ENCODE results near the gene PRPSAP2. TPM values are rescaled to one million over a fixed set of nuclear protein-coding genes. Genes with fewer than 3 reads are reported as not detected.

The PRPSAP2 gene
- total and polyA plus RNA-seq, 2 of the 8 experiments (the other 6 are each of a cell fraction or from before 2014, with no cell fraction given), result 28.7 to 50.5 TPM

DNA sequence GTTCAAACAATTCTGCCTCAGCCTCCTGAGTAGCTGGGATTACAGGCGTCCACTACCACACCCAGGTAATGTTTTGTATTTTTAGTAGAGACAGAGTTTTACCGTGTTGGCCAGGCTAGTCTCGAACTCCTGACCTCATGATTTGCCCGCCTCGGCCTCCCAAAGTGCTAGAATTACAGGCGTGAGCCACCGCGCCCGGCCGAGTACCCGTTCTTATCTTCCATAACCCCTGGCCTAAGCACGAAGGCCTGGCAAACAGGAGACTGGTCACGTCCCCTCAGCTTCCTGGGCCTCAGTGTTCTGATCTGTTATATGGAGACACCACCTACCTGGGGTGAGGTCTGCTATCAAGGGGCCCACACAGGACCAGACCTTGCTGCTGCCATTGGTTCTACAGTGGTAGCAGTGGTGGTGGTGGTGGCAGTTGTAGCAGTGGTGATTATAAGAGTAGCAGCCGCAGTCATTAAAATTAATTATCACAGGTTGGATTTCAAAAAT lies 95.3 kb downstream of the PRPSAP2 start (continued):
- TF ChIP-seq, protein P1, sequence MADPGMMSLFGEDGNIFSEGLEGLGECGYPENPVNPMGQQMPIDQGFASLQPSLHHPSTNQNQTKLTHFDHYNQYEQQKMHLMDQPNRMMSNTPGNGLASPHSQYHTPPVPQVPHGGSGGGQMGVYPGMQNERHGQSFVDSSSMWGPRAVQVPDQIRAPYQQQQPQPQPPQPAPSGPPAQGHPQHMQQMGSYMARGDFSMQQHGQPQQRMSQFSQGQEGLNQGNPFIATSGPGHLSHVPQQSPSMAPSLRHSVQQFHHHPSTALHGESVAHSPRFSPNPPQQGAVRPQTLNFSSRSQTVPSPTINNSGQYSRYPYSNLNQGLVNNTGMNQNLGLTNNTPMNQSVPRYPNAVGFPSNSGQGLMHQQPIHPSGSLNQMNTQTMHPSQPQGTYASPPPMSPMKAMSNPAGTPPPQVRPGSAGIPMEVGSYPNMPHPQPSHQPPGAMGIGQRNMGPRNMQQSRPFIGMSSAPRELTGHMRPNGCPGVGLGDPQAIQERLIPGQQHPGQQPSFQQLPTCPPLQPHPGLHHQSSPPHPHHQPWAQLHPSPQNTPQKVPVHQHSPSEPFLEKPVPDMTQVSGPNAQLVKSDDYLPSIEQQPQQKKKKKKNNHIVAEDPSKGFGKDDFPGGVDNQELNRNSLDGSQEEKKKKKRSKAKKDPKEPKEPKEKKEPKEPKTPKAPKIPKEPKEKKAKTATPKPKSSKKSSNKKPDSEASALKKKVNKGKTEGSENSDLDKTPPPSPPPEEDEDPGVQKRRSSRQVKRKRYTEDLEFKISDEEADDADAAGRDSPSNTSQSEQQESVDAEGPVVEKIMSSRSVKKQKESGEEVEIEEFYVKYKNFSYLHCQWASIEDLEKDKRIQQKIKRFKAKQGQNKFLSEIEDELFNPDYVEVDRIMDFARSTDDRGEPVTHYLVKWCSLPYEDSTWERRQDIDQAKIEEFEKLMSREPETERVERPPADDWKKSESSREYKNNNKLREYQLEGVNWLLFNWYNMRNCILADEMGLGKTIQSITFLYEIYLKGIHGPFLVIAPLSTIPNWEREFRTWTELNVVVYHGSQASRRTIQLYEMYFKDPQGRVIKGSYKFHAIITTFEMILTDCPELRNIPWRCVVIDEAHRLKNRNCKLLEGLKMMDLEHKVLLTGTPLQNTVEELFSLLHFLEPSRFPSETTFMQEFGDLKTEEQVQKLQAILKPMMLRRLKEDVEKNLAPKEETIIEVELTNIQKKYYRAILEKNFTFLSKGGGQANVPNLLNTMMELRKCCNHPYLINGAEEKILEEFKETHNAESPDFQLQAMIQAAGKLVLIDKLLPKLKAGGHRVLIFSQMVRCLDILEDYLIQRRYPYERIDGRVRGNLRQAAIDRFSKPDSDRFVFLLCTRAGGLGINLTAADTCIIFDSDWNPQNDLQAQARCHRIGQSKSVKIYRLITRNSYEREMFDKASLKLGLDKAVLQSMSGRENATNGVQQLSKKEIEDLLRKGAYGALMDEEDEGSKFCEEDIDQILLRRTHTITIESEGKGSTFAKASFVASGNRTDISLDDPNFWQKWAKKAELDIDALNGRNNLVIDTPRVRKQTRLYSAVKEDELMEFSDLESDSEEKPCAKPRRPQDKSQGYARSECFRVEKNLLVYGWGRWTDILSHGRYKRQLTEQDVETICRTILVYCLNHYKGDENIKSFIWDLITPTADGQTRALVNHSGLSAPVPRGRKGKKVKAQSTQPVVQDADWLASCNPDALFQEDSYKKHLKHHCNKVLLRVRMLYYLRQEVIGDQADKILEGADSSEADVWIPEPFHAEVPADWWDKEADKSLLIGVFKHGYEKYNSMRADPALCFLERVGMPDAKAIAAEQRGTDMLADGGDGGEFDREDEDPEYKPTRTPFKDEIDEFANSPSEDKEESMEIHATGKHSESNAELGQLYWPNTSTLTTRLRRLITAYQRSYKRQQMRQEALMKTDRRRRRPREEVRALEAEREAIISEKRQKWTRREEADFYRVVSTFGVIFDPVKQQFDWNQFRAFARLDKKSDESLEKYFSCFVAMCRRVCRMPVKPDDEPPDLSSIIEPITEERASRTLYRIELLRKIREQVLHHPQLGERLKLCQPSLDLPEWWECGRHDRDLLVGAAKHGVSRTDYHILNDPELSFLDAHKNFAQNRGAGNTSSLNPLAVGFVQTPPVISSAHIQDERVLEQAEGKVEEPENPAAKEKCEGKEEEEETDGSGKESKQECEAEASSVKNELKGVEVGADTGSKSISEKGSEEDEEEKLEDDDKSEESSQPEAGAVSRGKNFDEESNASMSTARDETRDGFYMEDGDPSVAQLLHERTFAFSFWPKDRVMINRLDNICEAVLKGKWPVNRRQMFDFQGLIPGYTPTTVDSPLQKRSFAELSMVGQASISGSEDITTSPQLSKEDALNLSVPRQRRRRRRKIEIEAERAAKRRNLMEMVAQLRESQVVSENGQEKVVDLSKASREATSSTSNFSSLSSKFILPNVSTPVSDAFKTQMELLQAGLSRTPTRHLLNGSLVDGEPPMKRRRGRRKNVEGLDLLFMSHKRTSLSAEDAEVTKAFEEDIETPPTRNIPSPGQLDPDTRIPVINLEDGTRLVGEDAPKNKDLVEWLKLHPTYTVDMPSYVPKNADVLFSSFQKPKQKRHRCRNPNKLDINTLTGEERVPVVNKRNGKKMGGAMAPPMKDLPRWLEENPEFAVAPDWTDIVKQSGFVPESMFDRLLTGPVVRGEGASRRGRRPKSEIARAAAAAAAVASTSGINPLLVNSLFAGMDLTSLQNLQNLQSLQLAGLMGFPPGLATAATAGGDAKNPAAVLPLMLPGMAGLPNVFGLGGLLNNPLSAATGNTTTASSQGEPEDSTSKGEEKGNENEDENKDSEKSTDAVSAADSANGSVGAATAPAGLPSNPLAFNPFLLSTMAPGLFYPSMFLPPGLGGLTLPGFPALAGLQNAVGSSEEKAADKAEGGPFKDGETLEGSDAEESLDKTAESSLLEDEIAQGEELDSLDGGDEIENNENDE (IDR thresholded peaks at IDR 0.05; ENCODE audit: insufficient replicate concordance, low read length), result no peak
- TF ChIP-seq RAD21 (IDR thresholded peaks at IDR 0.05 in 1 of 2, conservative IDR thresholded peaks at IDR 0.05 in 1 of 2; ENCODE audit: low read depth in 2 of 2, low read length in 2 of 2) (no peak), JUN (IDR thresholded peaks at IDR 0.05; ENCODE audit: low read depth, low read length) (no peak), TAF7 (optimal IDR thresholded peaks at IDR 0.05; ENCODE audit: borderline replicate concordance, low read depth, low read length) (no peak), TAF1 (IDR thresholded peaks at IDR 0.05; ENCODE audit: low read depth, low read length) (no peak), MAFK (IDR thresholded peaks at IDR 0.05; ENCODE audit: low read depth, low read length) (no peak)

Data from H1 (cell line).